PC-3 (cell line): ENCODE measurements around the gene PODN. TPM values are rescaled to one million over a fixed set of nuclear protein-coding genes. Genes with fewer than 3 reads are reported as not detected.

Source experiments
- ATAC-seq: fragments of 200-7000 bp; cut with Tn5 transposase; 2 replicates; pipeline ENCODE4 v1.9.1; 2020; ENCODE audit warnings: mild to moderate bottlenecking, moderate library complexity
- BruUV-seq: library from RNA; stranded (reverse); fragments of 400-500 nt; replicated peaks from 2 replicates; lab custom pipeline; 2021; lab: Mats Ljungman, UMichigan
- CTCF ChIA-PET: fragments of 300-600 bp; sonication (Branson Sonifier 250); formaldehyde crosslinking; loops from one replicate; lab custom pipeline; 2022; ENCODE audit warnings: antibody characterized with exemption; lab: Charles Lee
- POLR2A ChIA-PET: fragments of 300-600 bp; sonication (Branson Sonifier 250); formaldehyde crosslinking; loops from one replicate; lab custom pipeline; 2022; ENCODE audit warnings: antibody characterized with exemption; ENCODE audit not compliant: unreplicated experiment; lab: Charles Lee
- DNase-seq: peaks from one replicate; pipeline ENCODE4 v3.0.0-alpha.2; 2015
- H2AFZ ChIP-seq: fragments of 300-600 bp; sonication (generic); 2 replicates; pipeline ENCODE4 v1.6.0; 2016; ENCODE audit warnings: antibody characterized with exemption, low read length
- H3F3A ChIP-seq: fragments of 300-600 bp; sonication (generic); one replicate; pipeline ENCODE4 v1.6.0; 2017; ENCODE audit warnings: antibody characterized with exemption, low read length, control low read depth, mild to moderate bottlenecking; ENCODE audit not compliant: unreplicated experiment
- H3K27ac ChIP-seq: fragments of 300-600 bp; sonication (generic); 2 replicates; pipeline ENCODE4 v1.5.1; 2016; ENCODE audit warnings: mild to moderate bottlenecking, low read length
- H3K27me3 ChIP-seq: fragments of 300-600 bp; sonication (generic); 2 replicates; pipeline ENCODE4 v1.6.1; 2016; ENCODE audit warnings: low read length, mixed read lengths
- H3K36me3 ChIP-seq: fragments of 300-600 bp; sonication (generic); 2 replicates; pipeline ENCODE4 v1.6.1; 2016; ENCODE audit warnings: low read depth, mixed run types, low read length, mixed read lengths
- H3K4me1 ChIP-seq: fragments of 300-600 bp; sonication (generic); 2 replicates; pipeline ENCODE4 v1.5.1; 2016; ENCODE audit warnings: low read length; ENCODE audit not compliant: insufficient read depth
- H3K4me2 ChIP-seq: fragments of 300-600 bp; sonication (generic); 2 replicates; pipeline ENCODE4 v1.6.0; 2016; ENCODE audit warnings: low read length
- H3K4me3 ChIP-seq: fragments of 300-600 bp; sonication (generic); 2 replicates; pipeline ENCODE4 v1.5.1; 2016; ENCODE audit warnings: mild to moderate bottlenecking, low read length, mixed read lengths
- H3K79me2 ChIP-seq: fragments of 300-600 bp; sonication (generic); 2 replicates; pipeline ENCODE4 v1.6.1; 2017; ENCODE audit warnings: low read length, mixed read lengths
- H3K9ac ChIP-seq: fragments of 300-600 bp; sonication (generic); 2 replicates; pipeline ENCODE4 v1.6.0; 2016; ENCODE audit warnings: mild to moderate bottlenecking, low read length
- H3K9me2 ChIP-seq: fragments of 300-600 bp; sonication (generic); replicated peaks from 2 replicates; pipeline ENCODE4 v1.6.1; 2016; ENCODE audit warnings: mixed run types, low read length, mixed read lengths
- H3K9me3 ChIP-seq: fragments of 300-600 bp; sonication (generic); 2 replicates; pipeline ENCODE4 v1.6.1; 2016; ENCODE audit warnings: low read length, mixed read lengths
- H4K20me1 ChIP-seq: fragments of 300-600 bp; sonication (generic); 2 replicates; pipeline ENCODE4 v1.6.1; 2016; ENCODE audit warnings: low read length, mixed read lengths
- CTCF ChIP-seq: fragments of 300-600 bp; sonication (generic); conservative IDR thresholded peaks from 2 replicates; pipeline ENCODE4 v1.5.1; 2017; ENCODE audit warnings: antibody characterized with exemption, low read depth, mild to moderate bottlenecking, low read length
- EZH2 ChIP-seq: fragments of 300-600 bp; sonication (generic); IDR thresholded peaks from one replicate; pipeline ENCODE4 v1.6.1; 2017; ENCODE audit warnings: antibody characterized with exemption, mild to moderate bottlenecking, low read length; ENCODE audit not compliant: unreplicated experiment
- EZH2phosphoT487 ChIP-seq: fragments of 300-600 bp; sonication (generic); IDR thresholded peaks from 2 replicates; pipeline ENCODE4 v1.6.1; 2018; ENCODE audit warnings: mild to moderate bottlenecking, antibody characterized with exemption, low read length, borderline replicate concordance
- intact Hi-C: fragments of 100-400 bp; cut with micrococcal nuclease; formaldehyde crosslinking; loops from 2 replicates; pipeline ENCODE4 v1.9.0; 2023
- total RNA-seq: library from RNA; depleted of rRNA; stranded (reverse); fragments of >200 nt; gene quantifications from 2 replicates; pipeline ENCODE4 v1.2.3, GENCODE V29; 2014

The PODN gene
- total RNA-seq, 1 experiment from 2014 or later: not detected

GRCh38 chr1:53047737-53048736 lies 14.0 kb upstream of the PODN start:
- no peaks in the 10 kb centered on the region for H3K79me2 ChIP-seq
- intact Hi-C loops: loop anchor here (5.0 kb wide), 1 partner anchor 129 kb away; no protein-coding TSS in a partner anchor
- BruUV-seq: no TSS peak
- H3K9me2 ChIP-seq: no peaks in the 10 kb centered on the region
- H3K4me2 ChIP-seq: peak overlapping the region; percentile 57
- no peak for TF ChIP-seq EZH2
- no peak for TF ChIP-seq EZH2phosphoT487
- no peak for TF ChIP-seq CTCF
- H3K4me3 ChIP-seq: no peak overlapping the region
- H3F3A ChIP-seq: peaks cover 14% of the 10 kb centered on the region
- no peaks in the 10 kb centered on the region for H3K9me3 ChIP-seq
- POLR2A ChIA-PET: no interaction called here
- H3K36me3 ChIP-seq: peaks cover 14% of the 10 kb centered on the region; the same call in 1 of the 2 replicates
- H3K4me1 ChIP-seq: peaks cover 40% of the 10 kb centered on the region
- peak; percentile 91 for DNase-seq
- H4K20me1 ChIP-seq: no peaks in the 10 kb centered on the region
- peak; percentile 83 for ATAC-seq
- no peaks in the 10 kb centered on the region for H3K27me3 ChIP-seq
- peak overlapping the region; percentile 89 for H3K27ac ChIP-seq
- H2AFZ ChIP-seq: no peak overlapping the region
- peak overlapping the region; percentile 25 for H3K9ac ChIP-seq
- CTCF ChIA-PET: interaction anchor here (0.6 kb wide), 1 partner anchor 24 kb away, joined by 6 read pairs; no protein-coding TSS in a partner anchor

GRCh38 chr1:53048960-53049573 lies 12.9 kb upstream of the PODN start:
- H3K27ac ChIP-seq: peak overlapping the region; percentile 89
- intact Hi-C loops: loop anchor here (5.0 kb wide), 1 partner anchor 128 kb away; no protein-coding TSS in a partner anchor
- CTCF ChIA-PET: interaction anchor here (0.6 kb wide), 1 partner anchor 23 kb away, joined by 6 read pairs; no protein-coding TSS in a partner anchor

More at GRCh38 chr1:53048960-53049573, 12.9 kb upstream of the PODN start:
- no peak for ATAC-seq
- no peak for DNase-seq
- no TSS peak for BruUV-seq
- TF ChIP-seq EZH2phosphoT487 (no peak), EZH2 (no peak), CTCF (no peak)
- Histone ChIP-seq H3K79me2 (no peaks in the 10 kb centered on the region), H2AFZ (no peak overlapping the region), H3K9ac (peak overlapping the region; percentile 25), H3K9me3 (no peaks in the 10 kb centered on the region), H3K36me3 (peaks cover 18% of the 10 kb centered on the region; the same call in 1 of the 2 replicates), H4K20me1 (no peaks in the 10 kb centered on the region), H3K4me1 (peaks cover 40% of the 10 kb centered on the region), H3K27me3 (no peaks in the 10 kb centered on the region), H3K9me2 (no peaks in the 10 kb centered on the region), H3K4me3 (no peak overlapping the region), H3K4me2 (peak overlapping the region; percentile 57), H3F3A (peaks cover 14% of the 10 kb centered on the region)
- POLR2A ChIA-PET: no interaction called here
